Breast epithelium (tissue), 4 donors: ENCODE measurements around the gene CDS2. TPM values are rescaled to one million over a fixed set of nuclear protein-coding genes. Genes with fewer than 3 reads are reported as not detected.

Experiments used
- DNase-seq, 2 donors: peaks; one replicate each; pipeline ENCODE4 v3.0.0-alpha.2; 2019; ENCODE audit warnings: low spot score in 2 of 2
- H3K27ac ChIP-seq, 2 donors: fragments of 200-600 bp; sonication (generic) in 1 of 2; one replicate each; pipeline ENCODE4 v1.5.1; 2016 to 2019; ENCODE audit warnings: mild to moderate bottlenecking in 1 of 2
- H3K27me3 ChIP-seq, 2 donors: fragments of 200-600 bp; sonication (generic) in 1 of 2; one replicate each; pipeline versions ENCODE4 v1.5.1 to v1.6.0; 2017 to 2019; ENCODE audit warnings: control low read depth in 1 of 2, mild to moderate bottlenecking in 1 of 2
- H3K36me3 ChIP-seq: fragments of 200-600 bp; one replicate; pipeline ENCODE4 v1.5.1; 2019
- H3K4me1 ChIP-seq, 2 donors: fragments of 200-600 bp; sonication (generic); one replicate each; pipeline ENCODE4 v1.5.1; 2016 to 2019; ENCODE audit warnings: control low read depth in 1 of 2
- H3K4me3 ChIP-seq, 3 donors: fragments of 200-600 bp; sonication (generic); 1 replicate in 2 of 3; 2 replicates in 1 of 3; pipeline ENCODE4 v1.5.1; 2016 to 2019; ENCODE audit warnings: mild to moderate bottlenecking in 3 of 3, moderate library complexity in 2 of 3
- H3K9me3 ChIP-seq, 2 donors: fragments of 200-600 bp; sonication (generic) in 1 of 2; one replicate each; pipeline ENCODE4 v1.5.1; 2016 to 2019; ENCODE audit warnings: control low read depth in 1 of 2
- CTCF ChIP-seq, 3 donors: fragments of 450-650 bp; IDR thresholded peaks; one replicate each; pipeline ENCODE4 v1.5.1; 2016 to 2017; ENCODE audit warnings: antibody characterized with exemption in 3 of 3, mild to moderate bottlenecking in 3 of 3, moderate library complexity in 3 of 3
- POLR2A ChIP-seq: fragments of 450-650 bp; IDR thresholded peaks from one replicate; pipeline ENCODE4 v1.6.1; 2016; ENCODE audit warnings: antibody characterized with exemption, mild to moderate bottlenecking, moderate library complexity
- POLR2AphosphoS5 ChIP-seq, 3 donors: sonication (generic); formaldehyde crosslinking; IDR thresholded peaks; one replicate each; pipeline ENCODE4 v1.6.1; 2017; ENCODE audit warnings: antibody characterized with exemption in 3 of 3
- intact Hi-C: fragments of 100-400 bp; cut with DNase I; formaldehyde crosslinking; loops from one replicate; pipeline ENCODE4 v1.15.1; 2023; ENCODE audit warnings: low total_unique reads
- total RNA-seq, 3 donors: library from RNA; depleted of rRNA; stranded (reverse); fragments of >200 nt; gene quantifications; one replicate each; pipeline ENCODE4 v1.1.0, GENCODE V29; 2016

Gene CDS2
- total RNA-seq, 3 donors from 2014 or later = 29.2 to 42.9 (median 37.6) TPM

- no peaks in the 10 kb centered on the region for H3K36me3 ChIP-seq
- no peaks in the 10 kb centered on the region for H3K4me1 ChIP-seq
- no peak for TF ChIP-seq POLR2A
- TF ChIP-seq POLR2AphosphoS5 (IDR thresholded peaks at IDR 0.05) = no peak
- TF ChIP-seq CTCF (IDR thresholded peaks at IDR 0.05) = no peak
- H3K9me3 ChIP-seq = no peaks in the 10 kb centered on the region
- H3K27me3 ChIP-seq = no peaks in the 10 kb centered on the region
- intact Hi-C loops = no loop called here
- H3K4me3 ChIP-seq = no peak overlapping the region
- no peak for DNase-seq
- no peak overlapping the region for H3K27ac ChIP-seq
These were observed 17.5 kb upstream of the CDS2 start for GRCh38 chr20:5109276-5109675.

GRCh38 chr20:5113615-5113986 lies 13.2 kb upstream of the CDS2 start:
- Histone ChIP-seq H3K4me1 (peaks cover 0 to 5% of the 10 kb centered on the region in 2 donors), H3K27ac (peak overlapping the region; percentile 96 to 97), H3K27me3 (no peaks in the 10 kb centered on the region), H3K9me3 (no peaks in the 10 kb centered on the region), H3K4me3 (peak overlapping the region; percentile 79 to 92 (median 87)), H3K36me3 (no peaks in the 10 kb centered on the region)
- no peak for DNase-seq
- TF ChIP-seq POLR2AphosphoS5 (IDR thresholded peaks at IDR 0.05) (no peak), POLR2A (no peak), CTCF (IDR thresholded peaks at IDR 0.05) (no peak)
- intact Hi-C loops = no loop called here

DNA sequence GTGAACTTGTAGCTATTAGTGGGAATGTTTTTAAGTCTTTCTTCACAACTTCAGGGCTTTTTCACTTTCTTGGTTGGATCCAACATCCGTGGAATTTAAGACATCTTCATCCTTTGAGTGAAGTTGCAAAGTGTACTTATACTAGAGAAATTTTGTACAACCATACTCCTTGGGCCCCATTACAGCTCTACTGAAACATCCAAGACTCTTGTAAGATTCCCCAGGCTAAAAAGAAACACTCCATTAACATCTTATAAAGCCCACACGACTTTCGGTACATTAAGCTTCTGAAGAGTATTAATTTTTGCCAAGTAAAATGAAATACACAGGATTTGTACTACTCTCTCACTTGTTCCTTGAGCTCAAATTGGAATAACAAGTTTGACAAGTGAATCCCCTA lies 12.4 kb upstream of the CDS2 start:
- Histone ChIP-seq H3K27me3 (no peaks in the 10 kb centered on the region), H3K36me3 (no peaks in the 10 kb centered on the region), H3K4me3 (no peak overlapping the region), H3K4me1 (peaks cover 0 to 6% of the 10 kb centered on the region in 2 donors), H3K27ac (no peak overlapping the region), H3K9me3 (no peaks in the 10 kb centered on the region)
- DNase-seq = no peak
- intact Hi-C loops = no loop called here
- TF ChIP-seq POLR2AphosphoS5 (IDR thresholded peaks at IDR 0.05) (no peak), CTCF (IDR thresholded peaks at IDR 0.05) (no peak), POLR2A (no peak)

DNA sequence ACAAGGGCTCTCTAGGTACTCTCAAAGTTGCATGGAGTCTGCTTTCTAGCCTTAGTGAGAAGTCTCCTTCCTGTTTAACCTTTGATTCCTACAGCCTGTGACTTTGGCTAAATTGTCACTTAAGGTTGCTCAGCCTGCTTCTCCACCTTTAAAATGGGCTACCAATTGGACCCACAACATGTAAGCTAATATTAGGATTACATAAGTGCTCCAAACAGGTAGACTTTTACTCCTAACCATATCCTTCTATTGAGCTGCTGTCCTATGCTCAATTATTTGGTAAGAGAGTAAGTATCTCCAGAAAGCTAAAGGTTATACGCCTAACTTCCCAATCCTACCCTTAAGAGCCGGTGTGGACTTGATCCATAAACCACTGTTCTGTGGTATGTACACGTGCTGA lies 9.9 kb upstream of the CDS2 start:
- Histone ChIP-seq H3K36me3 (no peaks in the 10 kb centered on the region), H3K4me1 (peaks cover 0 to 6% of the 10 kb centered on the region in 2 donors), H3K27ac (no peak overlapping the region), H3K9me3 (no peaks in the 10 kb centered on the region), H3K27me3 (no peaks in the 10 kb centered on the region), H3K4me3 (no peak overlapping the region)
- DNase-seq = no peak
- intact Hi-C loops = no loop called here
- TF ChIP-seq CTCF (IDR thresholded peaks at IDR 0.05) (no peak), POLR2AphosphoS5 (IDR thresholded peaks at IDR 0.05) (no peak), POLR2A (no peak)

GRCh38 chr20:5118220-5119142 lies 8.3 kb upstream of the CDS2 start:
- no peak for DNase-seq
- no peaks in the 10 kb centered on the region for H3K27me3 ChIP-seq
- no peaks in the 10 kb centered on the region for H3K9me3 ChIP-seq
- TF ChIP-seq POLR2A = no peak
- TF ChIP-seq POLR2AphosphoS5 (IDR thresholded peaks at IDR 0.05) = no peak
- H3K27ac ChIP-seq = peak overlapping the region in 1 of 2 donors; percentile 91
- H3K36me3 ChIP-seq = no peaks in the 10 kb centered on the region
- intact Hi-C loops = no loop called here
- H3K4me1 ChIP-seq = peaks cover 0 to 6% of the 10 kb centered on the region in 2 donors
- H3K4me3 ChIP-seq = peak overlapping the region; percentile 74 to 89 (median 76)
